Measurements from ENCODE around the gene GSE1.
"Not testable (repeated sequence)": the region's sequence is repeated elsewhere in the genome, so short reads cannot be mapped to it uniquely, and the experiment has no call there.

The GSE1 gene

GRCh38 chr16:85592277-85592676, 20.8 kb upstream of the GSE1 start:
- DNase-seq, result not testable (repeated sequence)

GRCh38 chr16:85592700-85593493, 20.2 kb upstream of the GSE1 start:
- DNase-seq, result no peak

GRCh38 chr16:85593494-85594221, 19.5 kb upstream of the GSE1 start:
- DNase-seq, result no peak

- DNase-seq, result no peak
Observed at GRCh38 chr16:85594273-85594977, 18.7 kb upstream of the GSE1 start.

- DNase-seq, result no peak
Observed at GRCh38 chr16:85594978-85595661, 18.0 kb upstream of the GSE1 start.

- no peak for DNase-seq
Observed at GRCh38 chr16:85595812-85596502, 17.2 kb upstream of the GSE1 start.

GRCh38 chr16:85598141-85598540, 15.0 kb upstream of the GSE1 start:
- DNase-seq, result no peak

GRCh38 chr16:85600078-85600477, 13.0 kb upstream of the GSE1 start:
- DNase-seq, result no peak

GRCh38 chr16:85600530-85601271, 12.4 kb upstream of the GSE1 start:
- no peak for DNase-seq

GRCh38 chr16:85601272-85601639, 11.9 kb upstream of the GSE1 start:
- no peak for DNase-seq

- no peak for DNase-seq
Observed at GRCh38 chr16:85601730-85602401, 11.3 kb upstream of the GSE1 start.

GRCh38 chr16:85602402-85603202, 10.5 kb upstream of the GSE1 start:
- no peak for DNase-seq

GRCh38 chr16:85603203-85603755, 9.8 kb upstream of the GSE1 start:
- no peak for DNase-seq

- no peak for DNase-seq
Observed at GRCh38 chr16:85604145-85604705, 8.9 kb upstream of the GSE1 start.

- no peak for DNase-seq
Observed at GRCh38 chr16:85605051-85605911, 7.8 kb upstream of the GSE1 start.

- no peak for DNase-seq
Observed at GRCh38 chr16:85605912-85606841, 6.9 kb upstream of the GSE1 start.

GRCh38 chr16:85606904-85607303, 6.2 kb upstream of the GSE1 start:
- no peak for DNase-seq

Measured in CD4-positive, alpha-beta T cell treated with Interleukin-17A for 1 hour (primary cell).